HepG2 (cell line): ENCODE data around the gene WDR49.

ENCODE experiments used
- CTCF ChIP-seq: sonication (generic); formaldehyde crosslinking; IDR thresholded peaks from 2 replicates; pipeline ENCODE4 v1.5.0; 2020; ENCODE audit warnings: mild to moderate bottlenecking, missing genetic modification reagents, moderate library complexity
- GLI4 ChIP-seq: sonication (generic); formaldehyde crosslinking; IDR thresholded peaks from 2 replicates; pipeline ENCODE4 v1.5.1; 2020; ENCODE audit warnings: missing genetic modification reagents, mild to moderate bottlenecking, moderate library complexity, borderline replicate concordance
- PHB2 ChIP-seq: fragments of 450-650 bp; IDR thresholded peaks from 2 replicates; pipeline ENCODE4 v1.6.1; 2018; ENCODE audit not compliant: partially characterized antibody
- POLR2A ChIP-seq, 2 experiments: IDR thresholded peaks; 2 replicates each; pipeline ENCODE4 v1.6.1; 2011; ENCODE audit warnings: low read depth in 2 of 2, low read length in 2 of 2, mild to moderate bottlenecking in 1 of 2, moderate library complexity in 1 of 2; ENCODE audit not compliant: insufficient read depth in 1 of 2
- RBFOX2 ChIP-seq: fragments of 200-400 bp; formaldehyde crosslinking; IDR thresholded peaks from 2 replicates; pipeline ENCODE4 v1.6.1; 2017; ENCODE audit warnings: low read depth, mild to moderate bottlenecking, low read length
- RERE ChIP-seq: IDR thresholded peaks from 2 replicates; pipeline ENCODE4 v1.6.1; 2016; ENCODE audit warnings: low read depth, missing genetic modification reagents, missing compliant biosample characterization
- ZZZ3 ChIP-seq: sonication (generic); formaldehyde crosslinking; IDR thresholded peaks from 2 replicates; pipeline ENCODE4 v1.4.0; 2020; ENCODE audit warnings: missing genetic modification reagents, mild to moderate bottlenecking, borderline replicate concordance

GRCh38 chr3:167466966-167467365 lies 186.8 kb downstream of the WDR49 start:
- TF ChIP-seq GLI4 (CRISPR knock-in tag) (no peak), RERE (CRISPR knock-in tag) (no peak), PHB2 (no peak), POLR2A (IDR thresholded peaks at IDR 0.05; ENCODE audit: insufficient read depth in 1 of 2, low read depth in 2 of 2, low read length in 2 of 2) (no peak), CTCF (CRISPR knock-in tag) (no peak), ZZZ3 (CRISPR knock-in tag) (no peak), RBFOX2 (no peak)
